ENCODE data around the gene TKTL2. TPM values are rescaled to one million over a fixed set of nuclear protein-coding genes. Genes with fewer than 3 reads are reported as not detected.

The TKTL2 gene
- total and polyA plus RNA-seq, 10 of the 15 experiments (the other 5 are each of a cell fraction or from before 2014, with no cell fraction given) = 0.03 to 0.04 (median 0.03) TPM; not detected in 7

GRCh38 chr4:163505374-163505773, 31.8 kb upstream of the TKTL2 start:
- no peaks in the 10 kb centered on the region; the same call in 2 of the 3 replicates for H3K9me3 ChIP-seq (replicated peaks; ENCODE audit: control insufficient read depth, insufficient read depth, low read length)
- H2AFZ ChIP-seq (ENCODE audit: control insufficient read depth, low read depth, low read length) = no peak overlapping the region
- ATAC-seq = peak; percentile 11; the same call in 2 of the 3 replicates
- 100% methylated on average over 3 of the region's 3 CpGs for WGBS (ENCODE audit: insufficient coverage, insufficient replicate concordance, low lambda C conversion rate, missing lambda C conversion rate)
- no peak overlapping the region for H3K4me3 ChIP-seq
- peaks cover 5% of the 10 kb centered on the region; the same call in 1 of the 2 replicates for H4K20me1 ChIP-seq (ENCODE audit: control insufficient read depth, insufficient read depth)
- ChIA-PET RAD21 (ENCODE audit: unreplicated experiment) (no interaction called here), SMC1A (ENCODE audit: uncharacterized antibody, unreplicated experiment) (interaction anchor here (0.8 to 3.3 kb wide), 6 partner anchors 9 to 64 kb away, joined by 3 to 19 read pairs (median 8); partner anchors contain the start of gene TMA16), CTCF (interaction anchor here (1.2 to 3.4 kb wide), 7 partner anchors 9 to 43 kb away, joined by 3 to 13 read pairs (median 5); partner anchors contain the start of gene TMA16), POLR2A (interaction anchor here (1.0 to 1.9 kb wide), 2 partner anchors 8 to 9 kb away, joined by 3 to 6 read pairs; no protein-coding TSS in a partner anchor)
- no peaks in the 10 kb centered on the region for H3K27me3 ChIP-seq (replicated peaks in 1 of 2; ENCODE audit: control insufficient read depth in 2 of 2, insufficient read depth in 2 of 2, low read length in 1 of 2)
- H3K4me2 ChIP-seq (ENCODE audit: control insufficient read depth, insufficient read depth) = 0 out of 2 replicates have a peak overlapping the region, but pooled peaks have one; percentile 11
- no TSS peak for BruUV-seq (replicated peaks)
- no peak overlapping the region for H3K27ac ChIP-seq (ENCODE audit: control insufficient read depth, insufficient read depth)
- H3K4me1 ChIP-seq (ENCODE audit: control insufficient read depth, insufficient read depth, low read length) = peaks cover 10% of the 10 kb centered on the region
- no peak for DNase-seq (ENCODE audit: low read depth, low spot score)
- no peak overlapping the region for H3K9ac ChIP-seq (ENCODE audit: control insufficient read depth, insufficient read depth, low read length)
- peaks cover 4 to 10% of the 10 kb centered on the region in 2 experiments for H3K36me3 ChIP-seq (ENCODE audit: control insufficient read depth in 2 of 2, insufficient read depth in 2 of 2, low read length in 1 of 2)
- no peak for FAIRE-seq
- intact Hi-C loops (cut with micrococcal nuclease; ENCODE audit: unreplicated experiment) (no loop called here), in situ Hi-C loops (cut with MboI) (no loop called here)
- peaks cover 67% of the 10 kb centered on the region for H3K79me2 ChIP-seq (ENCODE audit: control insufficient read depth, insufficient read depth, low read length)
- TF ChIP-seq NKRF (conservative IDR thresholded peaks at IDR 0.05) (no peak), NBN (IDR thresholded peaks at IDR 0.05) (no peak), TCF7 (IDR thresholded peaks at IDR 0.05; ENCODE audit: borderline replicate concordance) (no peak), FOXM1 (IDR thresholded peaks at IDR 0.05; ENCODE audit: low read depth, low read length) (no peak), GATAD2B (conservative IDR thresholded peaks at IDR 0.05; ENCODE audit: low read depth) (no peak), CBX3 (IDR thresholded peaks at IDR 0.05; ENCODE audit: borderline replicate concordance, low read depth) (no peak), MEF2B (IDR thresholded peaks at IDR 0.05; ENCODE audit: partially characterized antibody, poor library complexity, severe bottlenecking) (no peak), USF1 (IDR thresholded peaks at IDR 0.05; ENCODE audit: borderline replicate concordance, extremely low read length, insufficient read depth, low read depth, low read length) (no peak), ZBTB33 (IDR thresholded peaks at IDR 0.05) (no peak), EGR1 (IDR thresholded peaks at IDR 0.05; ENCODE audit: borderline replicate concordance in 1 of 2, low read depth in 2 of 2, low read length in 2 of 2) (no peak), POU2F2 (IDR thresholded peaks at IDR 0.05; ENCODE audit: borderline replicate concordance, low read depth, low read length) (no peak), SIN3A (IDR thresholded peaks at IDR 0.05; ENCODE audit: low read depth, low read length) (no peak), DPF2 (IDR thresholded peaks at IDR 0.05) (no peak), SMAD5 (IDR thresholded peaks at IDR 0.05; ENCODE audit: low read depth) (no peak), NFYB (IDR thresholded peaks at IDR 0.05; ENCODE audit: insufficient read depth, low read depth, low read length) (no peak), TCF3 (IDR thresholded peaks at IDR 0.05; ENCODE audit: borderline replicate concordance, insufficient read depth, low read depth, low read length) (no peak)
